ENCODE results near the gene GTF2I. TPM values are rescaled to one million over a fixed set of nuclear protein-coding genes. Genes with fewer than 3 reads are reported as not detected.
"Not testable (repeated sequence)": the region's sequence is repeated elsewhere in the genome, so short reads cannot be mapped to it uniquely, and the experiment has no call there.

Gene GTF2I
- total and polyA plus RNA-seq, 9 donors, result 49.7 to 232 (median 204) TPM

DNA sequence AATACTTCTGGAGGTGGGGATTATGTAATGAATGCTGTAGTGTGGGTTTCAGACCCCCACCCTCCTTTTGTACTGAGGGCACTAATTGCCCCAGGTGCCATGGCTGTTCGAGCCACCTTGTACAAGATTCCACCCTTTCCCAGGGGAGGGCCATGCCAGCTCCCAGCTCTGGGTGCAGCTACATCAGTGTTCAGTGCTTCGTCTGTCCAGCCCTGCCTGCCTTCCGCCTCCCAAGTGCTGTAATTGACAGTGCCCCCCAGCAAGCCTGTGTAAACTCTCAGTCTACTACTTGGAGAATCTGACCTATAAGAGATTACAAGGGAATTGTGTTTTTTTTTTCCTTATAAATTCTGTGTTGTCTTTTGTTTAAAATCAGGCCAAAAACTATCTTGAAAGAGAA is 33.0 kb downstream of the GTF2I start:
- Histone ChIP-seq H3K4me3 (no peak overlapping the region), H3K27ac (no peak overlapping the region), H3K36me3 (no peaks in the 10 kb centered on the region), H3K27me3 (no peaks in the 10 kb centered on the region), H3K4me1 (ENCODE audit: insufficient read depth) (peaks cover 4% of the 10 kb centered on the region), H3K9me3 (peaks cover 0 to 7% of the 10 kb centered on the region in 2 donors)
- 86 to 94% (median 89%) methylated on average over 3 of the region's 3 CpGs for WGBS, 3 donors
- no peak for TF ChIP-seq EP300 (IDR thresholded peaks at IDR 0.05)
- no peak for TF ChIP-seq POLR2A (IDR thresholded peaks at IDR 0.05)
- TF ChIP-seq, protein P1, sequence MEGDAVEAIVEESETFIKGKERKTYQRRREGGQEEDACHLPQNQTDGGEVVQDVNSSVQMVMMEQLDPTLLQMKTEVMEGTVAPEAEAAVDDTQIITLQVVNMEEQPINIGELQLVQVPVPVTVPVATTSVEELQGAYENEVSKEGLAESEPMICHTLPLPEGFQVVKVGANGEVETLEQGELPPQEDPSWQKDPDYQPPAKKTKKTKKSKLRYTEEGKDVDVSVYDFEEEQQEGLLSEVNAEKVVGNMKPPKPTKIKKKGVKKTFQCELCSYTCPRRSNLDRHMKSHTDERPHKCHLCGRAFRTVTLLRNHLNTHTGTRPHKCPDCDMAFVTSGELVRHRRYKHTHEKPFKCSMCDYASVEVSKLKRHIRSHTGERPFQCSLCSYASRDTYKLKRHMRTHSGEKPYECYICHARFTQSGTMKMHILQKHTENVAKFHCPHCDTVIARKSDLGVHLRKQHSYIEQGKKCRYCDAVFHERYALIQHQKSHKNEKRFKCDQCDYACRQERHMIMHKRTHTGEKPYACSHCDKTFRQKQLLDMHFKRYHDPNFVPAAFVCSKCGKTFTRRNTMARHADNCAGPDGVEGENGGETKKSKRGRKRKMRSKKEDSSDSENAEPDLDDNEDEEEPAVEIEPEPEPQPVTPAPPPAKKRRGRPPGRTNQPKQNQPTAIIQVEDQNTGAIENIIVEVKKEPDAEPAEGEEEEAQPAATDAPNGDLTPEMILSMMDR (IDR thresholded peaks at IDR 0.05), result no peak
- intact Hi-C loops (cut with DNase I), result no loop called here
- no peak for DNase-seq

DNA sequence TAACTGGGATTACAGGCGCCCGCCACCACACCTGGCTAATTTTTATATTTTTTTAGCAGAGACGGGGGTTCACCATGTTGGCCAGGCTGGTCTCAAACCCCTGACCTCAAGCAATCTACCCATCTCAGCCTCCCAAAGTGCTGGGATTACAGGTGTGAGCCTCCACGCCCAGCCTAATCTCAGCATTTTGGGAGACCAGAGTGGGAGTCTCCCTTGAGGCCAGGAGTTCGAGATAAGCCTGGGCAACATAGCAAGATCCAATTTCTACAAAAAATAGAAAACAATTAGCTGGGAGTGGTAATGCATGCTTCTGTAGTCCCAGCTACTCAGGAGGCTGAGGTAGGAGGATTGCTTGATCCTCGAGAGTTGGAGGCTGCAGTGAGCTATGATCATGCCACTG is 46.9 kb downstream of the GTF2I start:
- not testable (repeated sequence) for DNase-seq; H3K9me3 ChIP-seq; H3K4me3 ChIP-seq; H3K27me3 ChIP-seq; H3K4me1 ChIP-seq (ENCODE audit: insufficient read depth); H3K36me3 ChIP-seq; H3K27ac ChIP-seq
- WGBS, 3 donors, result 96 to 97% (median 97%) methylated on average over 6 of the region's 6 CpGs
- intact Hi-C loops (cut with DNase I), result loop anchor here in 1 of 4 donors (10.0 kb wide), 1 partner anchor 80 kb away; no protein-coding TSS in a partner anchor

DNA sequence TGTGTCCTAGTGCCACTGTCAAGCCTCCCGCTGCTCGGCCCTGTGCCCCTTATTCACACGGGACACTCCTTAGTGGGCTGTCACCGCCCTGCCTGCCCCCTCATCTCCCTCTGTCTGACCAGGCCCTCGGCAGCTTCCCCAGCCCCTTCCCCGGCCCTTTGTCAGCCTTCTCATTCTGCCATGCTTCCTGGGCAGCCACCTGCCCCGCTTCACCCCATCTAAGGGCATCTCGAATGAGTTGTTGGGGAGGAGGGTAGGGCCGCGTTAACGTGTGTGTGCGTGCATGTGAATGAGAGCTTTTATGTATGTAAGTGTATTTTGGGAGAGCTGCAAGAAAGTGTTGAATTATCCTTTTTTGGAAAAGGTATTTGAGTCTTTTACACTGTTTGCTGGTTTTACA is 49.7 kb downstream of the GTF2I start:
- DNase-seq, result no peak
- Histone ChIP-seq H3K4me1 (ENCODE audit: insufficient read depth) (no peaks in the 10 kb centered on the region), H3K36me3 (no peaks in the 10 kb centered on the region), H3K4me3 (no peak overlapping the region), H3K27ac (no peak overlapping the region), H3K9me3 (no peaks in the 10 kb centered on the region), H3K27me3 (no peaks in the 10 kb centered on the region)
- intact Hi-C loops (cut with DNase I), result loop anchor here in 1 of 4 donors (10.0 kb wide), 1 partner anchor 82 kb away; no protein-coding TSS in a partner anchor
- TF ChIP-seq POLR2A (IDR thresholded peaks at IDR 0.05) (no peak), EP300 (IDR thresholded peaks at IDR 0.05) (no peak)
- TF ChIP-seq, protein P1 (IDR thresholded peaks at IDR 0.05), result no peak
- 77 to 87% (median 81%) methylated on average over 12 of the region's 12 CpGs for WGBS, 3 donors

DNA sequence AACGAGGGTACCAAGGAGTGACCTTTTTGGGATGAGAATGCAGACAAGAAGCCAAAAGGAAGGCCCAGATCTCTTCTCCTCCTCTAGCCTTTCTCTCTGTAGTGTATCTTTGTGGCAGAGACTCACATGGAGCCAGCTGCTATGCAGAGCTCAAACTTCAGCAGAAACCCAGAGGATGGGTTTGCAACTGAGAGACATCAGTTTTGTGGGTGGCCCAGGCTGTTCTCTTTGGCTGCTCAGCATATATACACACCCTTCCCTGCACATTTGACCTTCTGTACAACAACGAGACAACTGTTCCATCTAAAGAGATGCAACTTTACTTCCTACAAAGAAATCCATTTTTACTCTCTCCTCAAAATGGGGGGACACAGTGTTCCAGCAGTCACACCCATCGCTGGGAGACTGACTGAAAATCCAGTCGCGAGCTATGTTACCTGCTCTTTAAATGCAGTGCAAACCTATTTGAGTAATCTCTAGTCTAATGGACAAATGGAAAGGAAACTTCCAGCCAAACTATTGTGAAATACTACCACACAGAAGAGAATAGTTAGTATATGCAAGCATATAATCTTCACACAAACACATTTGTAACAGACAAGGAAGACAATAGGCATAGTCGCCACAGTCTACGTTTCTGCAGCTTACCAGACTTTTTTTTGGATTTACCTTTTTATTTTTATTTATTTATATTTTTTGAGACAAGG is 51.2 kb downstream of the GTF2I start:
- DNase-seq, result no peak

More for the DNA sequence above, 51.2 kb downstream of the GTF2I start:
- Histone ChIP-seq H3K36me3 (no peaks in the 10 kb centered on the region), H3K27me3 (no peaks in the 10 kb centered on the region), H3K4me1 (ENCODE audit: insufficient read depth) (no peaks in the 10 kb centered on the region), H3K4me3 (no peak overlapping the region), H3K9me3 (no peaks in the 10 kb centered on the region), H3K27ac (no peak overlapping the region)
- intact Hi-C loops (cut with DNase I), result loop anchor here in 1 of 4 donors (10.0 kb wide), 1 partner anchor 84 kb away; no protein-coding TSS in a partner anchor
- WGBS, 3 donors, result 72 to 76% (median 72%) methylated on average over 7 of the region's 7 CpGs
- no peak for TF ChIP-seq POLR2A (IDR thresholded peaks at IDR 0.05)
- no peak for TF ChIP-seq EP300 (IDR thresholded peaks at IDR 0.05)
- TF ChIP-seq, protein P1 (IDR thresholded peaks at IDR 0.05), result no peak
